Keratinocyte (primary cell): ENCODE measurements around the gene MAPK4. TPM values are rescaled to one million over a fixed set of nuclear protein-coding genes. Genes with fewer than 3 reads are reported as not detected.

Experiments
- DNase-seq: peaks from one replicate; pipeline ENCODE4 v3.0.0-alpha.2; 2011; ENCODE audit warnings: low read depth, missing footprints, low spot score
- FAIRE-seq: peaks from 2 replicates; lab custom pipeline; 2011; peaks lifted over from hg19 to GRCh38; lab: Jason Lieb, UNC
- H2AFZ ChIP-seq: 2 replicates; pipeline ENCODE4 v1.6.0; 2012; ENCODE audit warnings: low read length, control low read depth, inconsistent platforms; ENCODE audit not compliant: control insufficient read depth
- H3K27ac ChIP-seq: 2 replicates; pipeline ENCODE4 v1.5.1; 2011; ENCODE audit warnings: low read length; ENCODE audit not compliant: control insufficient read depth, insufficient read depth
- H3K27me3 ChIP-seq: 3 replicates; pipeline ENCODE4 v1.6.0; 2011; ENCODE audit warnings: low read length; ENCODE audit not compliant: control insufficient read depth, insufficient read depth; ENCODE audit errors: extremely low read depth
- H3K36me3 ChIP-seq, 2 experiments: 2 replicates in 1 of 2; 3 replicates in 1 of 2; pipeline ENCODE4 v1.5.1; 2011; ENCODE audit warnings: low read length in 2 of 2, mild to moderate bottlenecking in 1 of 2; ENCODE audit not compliant: control insufficient read depth in 2 of 2, insufficient read depth in 2 of 2; ENCODE audit errors: extremely low read depth in 1 of 2
- H3K4me1 ChIP-seq: 3 replicates; pipeline ENCODE4 v1.5.1; 2011; ENCODE audit warnings: low read length; ENCODE audit not compliant: control insufficient read depth, insufficient read depth; ENCODE audit errors: extremely low read depth
- H3K4me2 ChIP-seq: 3 replicates; pipeline ENCODE4 v1.6.0; 2011; ENCODE audit warnings: low read depth, low read length; ENCODE audit not compliant: control insufficient read depth, insufficient read depth; ENCODE audit errors: extremely low read depth
- H3K4me3 ChIP-seq, 3 experiments: fragments of 200-600 bp in 1 of 3; sonication (generic) in 1 of 3; 2 replicates in 2 of 3; 3 replicates in 1 of 3; pipeline ENCODE4 v1.5.1; 2011 to 2016; ENCODE audit warnings: low read length in 3 of 3, mild to moderate bottlenecking in 3 of 3, control low read depth in 2 of 3, inconsistent platforms in 1 of 3, low read depth in 1 of 3, mixed read lengths in 1 of 3, mixed run types in 1 of 3, moderate library complexity in 1 of 3; ENCODE audit not compliant: control insufficient read depth in 2 of 3, insufficient read depth in 2 of 3; ENCODE audit errors: extremely low read depth in 1 of 3
- H3K79me2 ChIP-seq: 2 replicates; pipeline ENCODE4 v1.6.0; 2012; ENCODE audit warnings: low read length; ENCODE audit not compliant: control insufficient read depth, insufficient read depth
- H3K9ac ChIP-seq: 3 replicates; pipeline ENCODE4 v1.6.0; 2011; ENCODE audit warnings: low read length; ENCODE audit not compliant: control insufficient read depth, insufficient read depth; ENCODE audit errors: extremely low read depth
- H3K9me1 ChIP-seq: 3 replicates; pipeline ENCODE4 v1.6.0; 2011; ENCODE audit warnings: low read length; ENCODE audit not compliant: control insufficient read depth, insufficient read depth; ENCODE audit errors: extremely low read depth
- H3K9me3 ChIP-seq: 2 replicates; pipeline ENCODE4 v1.5.1; 2012; ENCODE audit warnings: low read depth, low read length; ENCODE audit not compliant: control insufficient read depth
- H4K20me1 ChIP-seq: 3 replicates; pipeline ENCODE4 v1.6.0; 2011; ENCODE audit warnings: low read length; ENCODE audit not compliant: control insufficient read depth, insufficient read depth; ENCODE audit errors: extremely low read depth
- CTCF ChIP-seq, 3 experiments: IDR thresholded peaks in 1 of 3; conservative IDR thresholded peaks in 1 of 3; optimal IDR thresholded peaks in 1 of 3; 2 replicates in 2 of 3; 3 replicates in 1 of 3; pipeline versions ENCODE3 to v1.5.1; 2011; ENCODE audit warnings: low read length in 3 of 3, mild to moderate bottlenecking in 3 of 3, moderate library complexity in 2 of 3, control low read depth in 1 of 3, inconsistent platforms in 1 of 3; ENCODE audit not compliant: insufficient read depth in 2 of 3; ENCODE audit errors: extremely low read depth in 1 of 3
- EZH2 ChIP-seq: IDR thresholded peaks from one replicate; pipeline ENCODE4 v1.6.1; 2012; ENCODE audit warnings: inconsistent platforms, mild to moderate bottlenecking, low read length, moderate library complexity
- dilution Hi-C: fragments of 300-500 bp; cut with MboI; formaldehyde crosslinking; loops from one replicate; pipeline ENCODE4 v1.7.0; 2020; ENCODE audit warnings: low sequenced_read_pairs; ENCODE audit not compliant: extremely low pct_ligation_motif_present
- polyA plus RNA-seq, 5 experiments: library from polyadenylated mRNA; depleted of rRNA in 3 of 5; stranded (reverse) in 3 of 5; stranded (forward) in 1 of 5; unstranded in 1 of 5; fragments of >200 nt; gene quantifications; 1 replicate in 1 of 5; 2 replicates in 3 of 5; 3 replicates in 1 of 5; pipeline versions ENCODE4 v1.2.1 to v1.2.3, GENCODE V29; 2011 to 2012; ENCODE audit warnings: missing spikeins in 2 of 5, low read depth in 1 of 5, low replicate concordance in 1 of 5

Gene MAPK4
- polyA plus RNA-seq, 1 donor (not counting 4 experiments of a cell fraction or from before 2014, with no cell fraction given) = not detected

- H3K79me2 ChIP-seq = no peaks in the 10 kb centered on the region
- H3K9me3 ChIP-seq = no peaks in the 10 kb centered on the region
- FAIRE-seq (no peak), DNase-seq (peak; percentile 4)
- no peak overlapping the region for H3K4me3 ChIP-seq
- H3K9ac ChIP-seq = no peak overlapping the region
- TF ChIP-seq CTCF (optimal IDR thresholded peaks at IDR 0.05 in 1 of 3, IDR thresholded peaks at IDR 0.05 in 1 of 3, conservative IDR thresholded peaks at IDR 0.05 in 1 of 3; ENCODE audit: extremely low read depth in 1 of 3, insufficient read depth in 2 of 3, low read length in 3 of 3) (peak; percentile 43 to 70 (median 58)), EZH2 (no peak)
- no peak overlapping the region for H3K4me2 ChIP-seq
- H3K9me1 ChIP-seq = no peaks in the 10 kb centered on the region
- peaks cover 2% of the 10 kb centered on the region for H3K27me3 ChIP-seq
- no peaks in the 10 kb centered on the region for H3K36me3 ChIP-seq
- no peak overlapping the region for H3K27ac ChIP-seq
- no peaks in the 10 kb centered on the region for H4K20me1 ChIP-seq
- H3K4me1 ChIP-seq = no peaks in the 10 kb centered on the region
- no peak overlapping the region for H2AFZ ChIP-seq
- dilution Hi-C loops = no loop called here
Measured at GRCh38 chr18:50659091-50660003, 99.5 kb downstream of the MAPK4 start.

- dilution Hi-C loops = no loop called here
- DNase-seq (no peak), FAIRE-seq (no peak)
- H4K20me1 ChIP-seq = no peaks in the 10 kb centered on the region
- no peaks in the 10 kb centered on the region for H3K9me1 ChIP-seq
- H3K79me2 ChIP-seq = no peaks in the 10 kb centered on the region
- H3K4me2 ChIP-seq = no peak overlapping the region
- no peak overlapping the region for H2AFZ ChIP-seq
- no peak overlapping the region for H3K4me3 ChIP-seq
- H3K36me3 ChIP-seq = no peaks in the 10 kb centered on the region
- no peak overlapping the region for H3K27ac ChIP-seq
- no peak overlapping the region for H3K9ac ChIP-seq
- TF ChIP-seq EZH2 (no peak), CTCF (optimal IDR thresholded peaks at IDR 0.05 in 1 of 3, IDR thresholded peaks at IDR 0.05 in 1 of 3, conservative IDR thresholded peaks at IDR 0.05 in 1 of 3; ENCODE audit: extremely low read depth in 1 of 3, insufficient read depth in 2 of 3, low read length in 3 of 3) (no peak)
- H3K27me3 ChIP-seq = peaks cover 2% of the 10 kb centered on the region
- H3K9me3 ChIP-seq = no peaks in the 10 kb centered on the region
- no peaks in the 10 kb centered on the region for H3K4me1 ChIP-seq
Measured at GRCh38 chr18:50661013-50661412, 101.1 kb downstream of the MAPK4 start.
